GM19238 (cell line): ENCODE data around the gene OCA2.
"Not testable (repeated sequence)": the region's sequence is repeated elsewhere in the genome, so short reads cannot be mapped to it uniquely, and the experiment has no call there.

Experiments used
- DNase-seq: peaks from one replicate; pipeline ENCODE4 v3.0.0; 2011; ENCODE audit warnings: low spot score; ENCODE audit not compliant: insufficient read length

Gene OCA2

GRCh38 chr15:28098766-28099554 lies at the start of gene OCA2:
TSS of gene OCA2 (minus strand) at chr15:28099315. CDS start at chr15:28081874, 17,441 bp downstream.
- DNase-seq: no peak

- no peak for DNase-seq
Measured at GRCh38 chr15:28147801-28148200, 48.7 kb upstream of the OCA2 start.

GRCh38 chr15:28145419-28145818 lies 46.3 kb upstream of the OCA2 start:
- not testable (repeated sequence) for DNase-seq

GRCh38 chr15:28140062-28140461 lies 40.9 kb upstream of the OCA2 start:
- no peak for DNase-seq

- DNase-seq: not testable (repeated sequence)
Measured at GRCh38 chr15:28137408-28138039, 38.4 kb upstream of the OCA2 start.

GRCh38 chr15:28136236-28136904 lies 37.3 kb upstream of the OCA2 start:
- DNase-seq: peak; percentile 57

- DNase-seq: no peak
Measured at GRCh38 chr15:28133281-28133680, 34.2 kb upstream of the OCA2 start.

- no peak for DNase-seq
Measured at GRCh38 chr15:28132524-28133275, 33.6 kb upstream of the OCA2 start.

GRCh38 chr15:28131946-28132345 lies 32.8 kb upstream of the OCA2 start:
- DNase-seq: no peak

- DNase-seq: no peak
Measured at GRCh38 chr15:28131400-28131799, 32.3 kb upstream of the OCA2 start.

GRCh38 chr15:28130651-28131050 lies 31.5 kb upstream of the OCA2 start:
- DNase-seq: no peak

- no peak for DNase-seq
Measured at GRCh38 chr15:28129231-28129848, 30.2 kb upstream of the OCA2 start.

GRCh38 chr15:28128031-28128430 lies 28.9 kb upstream of the OCA2 start:
- DNase-seq: no peak

- DNase-seq: no peak
Measured at GRCh38 chr15:28127036-28127435, 27.9 kb upstream of the OCA2 start.

GRCh38 chr15:28125673-28126651 lies 26.8 kb upstream of the OCA2 start:
- no peak for DNase-seq

GRCh38 chr15:28124841-28125240 lies 25.7 kb upstream of the OCA2 start:
- DNase-seq: no peak

GRCh38 chr15:28123408-28124023 lies 24.4 kb upstream of the OCA2 start:
- no peak for DNase-seq

- DNase-seq: no peak
Measured at GRCh38 chr15:28122038-28122949, 23.2 kb upstream of the OCA2 start.
